ENCODE measurements around the gene TMEM101.
A peak's percentile ranks its signal among the peaks of the same experiment; 100 is the strongest.

TMEM101 gene

DNA sequence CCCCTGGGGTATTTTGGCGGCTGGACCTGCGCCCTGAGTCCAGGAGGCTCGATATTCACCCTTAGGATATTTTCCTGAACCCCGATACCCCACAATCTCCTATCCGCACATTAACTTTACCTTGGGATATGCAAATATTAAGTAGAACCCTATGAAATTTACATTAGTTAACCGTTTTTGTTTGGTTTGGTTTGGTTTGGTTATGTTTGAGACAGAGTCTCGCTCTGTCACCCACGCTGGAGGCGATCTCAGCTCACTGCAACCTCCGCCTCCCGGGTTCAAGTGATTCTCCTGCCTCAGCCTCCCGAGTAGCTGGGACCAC lies 19.7 kb downstream of the TMEM101 start:
- no peak for TF ChIP-seq CTCF (IDR thresholded peaks at IDR 0.05; ENCODE audit: extremely low read depth, missing control alignments)
- DNase-seq (ENCODE audit: low spot score) = no peak

GRCh38 chr17:43994272-43995149 lies 20.3 kb downstream of the TMEM101 start:
- peak; percentile 77 for DNase-seq (ENCODE audit: low spot score)
- TF ChIP-seq CTCF (IDR thresholded peaks at IDR 0.05; ENCODE audit: extremely low read depth, missing control alignments) = peak; percentile 52

GRCh38 chr17:43992641-43993040 lies 22.1 kb downstream of the TMEM101 start:
- DNase-seq (ENCODE audit: low spot score) = no peak

DNA sequence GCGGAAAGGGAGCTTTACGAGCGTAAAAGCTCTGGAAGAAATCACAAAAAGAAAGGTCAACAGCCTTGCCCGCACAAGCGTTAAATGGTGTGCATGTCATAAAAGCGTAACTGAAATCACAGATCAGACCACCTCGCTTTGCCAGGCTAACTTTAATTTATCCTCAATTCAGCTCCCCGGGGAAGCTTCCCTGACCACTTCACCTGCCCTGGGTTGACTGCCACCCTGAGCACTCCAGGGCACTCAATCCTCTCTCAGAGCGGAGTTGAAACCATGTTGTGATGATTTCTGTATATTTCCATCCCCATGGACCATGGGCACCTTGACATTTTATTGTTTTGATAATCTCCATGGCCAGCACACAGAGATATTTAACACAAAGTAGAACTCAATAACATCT lies 26.5 kb downstream of the TMEM101 start:
- no peak for DNase-seq (ENCODE audit: low spot score)
- no peak for TF ChIP-seq CTCF (IDR thresholded peaks at IDR 0.05; ENCODE audit: extremely low read depth, missing control alignments)

More at GRCh38 chr17:43992641-43993040, 22.1 kb downstream of the TMEM101 start:
- no peak for TF ChIP-seq CTCF (IDR thresholded peaks at IDR 0.05; ENCODE audit: extremely low read depth, missing control alignments)

- DNase-seq (ENCODE audit: low spot score) = no peak
- TF ChIP-seq CTCF (IDR thresholded peaks at IDR 0.05; ENCODE audit: extremely low read depth, missing control alignments) = no peak
Measured at GRCh38 chr17:43987131-43988021, 27.4 kb downstream of the TMEM101 start.

DNA sequence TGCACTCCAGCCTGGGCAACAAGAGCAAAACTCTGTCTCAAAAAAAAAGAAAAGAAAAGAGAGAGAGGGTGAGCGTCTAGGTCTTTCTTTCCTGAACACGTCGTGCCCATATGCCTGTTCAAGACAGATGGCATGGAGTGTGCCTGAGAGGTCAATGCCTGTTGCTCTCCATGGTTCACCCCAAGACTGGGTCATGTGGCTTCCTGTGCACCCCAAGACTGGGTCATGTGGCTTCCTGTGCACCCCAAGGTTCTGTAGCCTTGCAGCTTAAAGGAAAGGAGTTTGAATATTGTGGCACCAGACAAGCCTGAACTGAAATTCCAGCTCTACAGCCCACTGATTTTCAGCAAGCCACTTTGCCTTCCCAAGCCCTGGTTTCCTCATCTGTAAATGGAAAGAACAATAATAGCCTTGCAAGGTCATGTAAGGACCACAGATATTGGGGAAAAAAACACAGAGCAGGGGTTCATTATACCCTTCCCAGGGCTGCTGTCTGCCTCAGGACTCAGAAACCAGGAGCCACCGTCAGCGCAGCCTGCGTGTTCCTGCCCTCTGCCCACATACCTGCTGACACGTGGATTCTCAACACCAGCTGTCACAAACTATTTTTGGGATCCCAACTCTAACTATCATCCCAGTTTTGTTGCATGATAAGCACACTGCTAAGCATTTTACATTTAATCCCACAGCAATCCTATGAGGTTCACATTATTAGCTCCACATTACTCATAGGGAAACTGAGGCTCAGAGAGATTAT lies 28.4 kb downstream of the TMEM101 start:
- no peak for TF ChIP-seq CTCF (IDR thresholded peaks at IDR 0.05; ENCODE audit: extremely low read depth, missing control alignments)
- no peak for DNase-seq (ENCODE audit: low spot score)
